Stimulated activated CD4-positive, alpha-beta T cell treated with anti-CD3 and anti-CD28 coated beads, Interleukin-4, amount 100 ng/mL, for 48 hours (primary cell): Measurements from ENCODE around the gene TNS4.
"Not testable (repeated sequence)": the region's sequence is repeated elsewhere in the genome, so short reads cannot be mapped to it uniquely, and the experiment has no call there.

Experiments used
- DNase-seq, 2 donors: peaks; one replicate each; pipeline ENCODE4 v3.0.0-alpha.2; 2020; ENCODE audit warnings: low read depth in 2 of 2

TNS4 gene

GRCh38 chr17:40501499-40501911 is at the start of gene TNS4:
Gene TNS4, minus strand, starts transcription at chr17:40501623. Its CDS starts 5,198 bp downstream, at chr17:40496425.
- DNase-seq, result no peak

DNA sequence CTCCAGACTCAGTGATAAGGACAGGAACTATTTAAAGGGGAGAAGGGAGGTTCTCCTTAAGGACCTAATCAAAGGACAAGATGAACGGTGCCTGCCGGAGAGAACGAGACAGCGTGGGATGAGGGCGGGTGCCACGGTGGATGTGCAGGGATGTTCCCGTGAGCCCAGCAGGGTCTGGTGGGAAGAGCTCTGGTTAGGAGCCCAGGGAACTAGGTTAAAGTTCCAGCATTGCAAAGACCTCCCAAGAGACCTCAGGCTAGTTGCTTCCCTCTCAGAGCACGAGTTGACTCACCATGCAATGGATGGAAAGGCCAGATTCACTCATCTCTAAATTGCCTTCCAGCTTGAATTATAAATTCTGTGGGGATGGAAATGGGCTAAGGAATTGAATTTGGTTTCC is 49.2 kb upstream of the TNS4 start:
- DNase-seq, result no peak

DNA sequence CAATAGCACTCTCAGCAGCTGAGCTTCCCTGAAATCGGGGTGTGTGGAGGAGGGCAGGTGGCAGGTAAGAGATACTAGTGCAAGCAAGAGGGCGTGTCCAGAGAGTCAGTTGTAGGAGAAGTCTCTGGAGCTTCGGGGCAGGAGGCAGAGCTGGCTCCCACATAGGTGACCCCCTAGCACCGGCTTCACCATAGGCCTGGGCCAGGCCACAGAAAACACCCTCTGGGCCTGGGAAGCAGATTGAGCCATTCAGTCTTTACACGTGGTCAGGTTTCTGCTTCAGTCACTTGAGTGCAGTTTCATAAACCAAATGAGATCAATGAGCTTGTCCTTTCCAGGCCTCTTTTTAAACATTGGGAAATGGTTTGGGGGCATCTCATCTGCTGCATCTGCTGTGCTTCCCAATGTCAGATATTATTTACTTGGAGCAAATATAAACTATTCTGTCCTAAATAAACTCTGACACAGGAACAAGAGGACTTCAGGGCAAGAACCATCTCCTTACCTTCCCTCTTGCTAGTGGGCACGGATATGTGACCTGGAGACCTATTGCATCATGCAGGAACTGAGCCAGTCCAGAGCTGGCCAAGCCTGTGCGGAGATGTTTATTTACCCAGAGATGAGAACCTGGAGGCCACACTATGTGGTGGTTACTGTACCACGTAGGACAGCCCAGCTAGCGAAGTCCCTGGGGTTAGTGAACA is 47.7 kb upstream of the TNS4 start:
- no peak for DNase-seq

DNA sequence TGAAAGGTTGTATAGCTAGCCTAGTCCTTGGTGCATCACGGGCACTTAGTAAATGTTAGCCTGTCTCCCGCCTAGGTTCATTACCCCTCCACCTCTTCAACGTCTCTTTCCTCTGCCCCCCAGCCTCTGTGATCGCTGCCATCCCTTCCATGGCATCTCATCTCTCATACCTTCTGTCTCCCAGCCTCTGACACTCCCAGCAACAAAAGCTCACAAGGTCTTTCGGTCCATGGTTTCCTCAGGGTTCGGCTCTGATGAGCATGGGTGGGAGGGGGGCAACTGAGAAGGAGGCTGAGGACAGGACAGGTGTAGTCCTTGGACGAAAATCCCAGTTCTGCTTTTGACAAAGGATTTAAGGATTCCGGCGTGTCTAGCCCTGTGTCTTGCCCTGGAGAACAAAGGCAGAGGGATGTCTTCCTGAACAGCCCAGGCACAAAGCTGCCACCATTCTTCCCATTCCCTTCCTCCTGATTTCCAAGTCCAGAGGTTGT is 47.1 kb upstream of the TNS4 start:
- no peak for DNase-seq

GRCh38 chr17:40547785-40548478 is 46.5 kb upstream of the TNS4 start:
- no peak for DNase-seq

GRCh38 chr17:40547079-40547784 is 45.8 kb upstream of the TNS4 start:
- DNase-seq, result no peak

- not testable (repeated sequence) for DNase-seq
Measured at GRCh38 chr17:40546497-40546896, 45.1 kb upstream of the TNS4 start.

GRCh38 chr17:40545660-40546059 is 44.2 kb upstream of the TNS4 start:
- no peak for DNase-seq

- no peak for DNase-seq
Measured at GRCh38 chr17:40542558-40543411, 41.4 kb upstream of the TNS4 start.

DNA sequence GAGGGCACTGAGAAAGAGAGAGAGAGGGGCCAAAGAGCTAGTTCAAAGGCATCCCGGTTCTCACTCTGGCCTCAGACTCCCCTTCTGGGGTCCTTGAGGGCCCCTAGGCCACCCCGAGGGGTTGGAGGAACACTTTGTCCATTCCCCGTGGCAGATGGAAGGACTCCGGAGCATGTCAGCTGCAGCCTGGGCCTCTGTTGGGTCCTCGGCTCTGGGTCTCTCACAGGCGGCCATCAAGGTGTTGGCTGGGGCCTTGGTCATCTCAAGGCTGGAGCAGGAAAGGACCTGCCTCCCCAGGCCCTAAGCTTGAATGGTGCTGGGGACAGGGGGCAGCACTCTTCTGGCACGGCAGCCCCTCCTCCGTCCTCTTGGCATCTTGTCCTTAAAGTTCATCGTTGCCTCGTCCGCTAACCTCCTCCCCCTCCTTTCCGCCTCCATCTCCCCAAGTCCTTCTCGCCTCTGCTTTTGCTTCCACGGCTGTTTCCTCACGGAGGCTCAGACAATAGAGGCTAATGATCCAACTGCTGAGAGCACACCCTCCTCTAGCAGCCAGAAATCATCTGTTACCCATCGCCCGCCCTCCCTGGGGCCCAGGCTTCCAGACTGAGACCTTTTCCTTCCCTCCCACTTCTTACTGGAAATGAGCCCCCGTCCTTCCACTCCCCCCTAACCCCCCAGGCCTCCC is 40.6 kb upstream of the TNS4 start:
- DNase-seq, result no peak

DNA sequence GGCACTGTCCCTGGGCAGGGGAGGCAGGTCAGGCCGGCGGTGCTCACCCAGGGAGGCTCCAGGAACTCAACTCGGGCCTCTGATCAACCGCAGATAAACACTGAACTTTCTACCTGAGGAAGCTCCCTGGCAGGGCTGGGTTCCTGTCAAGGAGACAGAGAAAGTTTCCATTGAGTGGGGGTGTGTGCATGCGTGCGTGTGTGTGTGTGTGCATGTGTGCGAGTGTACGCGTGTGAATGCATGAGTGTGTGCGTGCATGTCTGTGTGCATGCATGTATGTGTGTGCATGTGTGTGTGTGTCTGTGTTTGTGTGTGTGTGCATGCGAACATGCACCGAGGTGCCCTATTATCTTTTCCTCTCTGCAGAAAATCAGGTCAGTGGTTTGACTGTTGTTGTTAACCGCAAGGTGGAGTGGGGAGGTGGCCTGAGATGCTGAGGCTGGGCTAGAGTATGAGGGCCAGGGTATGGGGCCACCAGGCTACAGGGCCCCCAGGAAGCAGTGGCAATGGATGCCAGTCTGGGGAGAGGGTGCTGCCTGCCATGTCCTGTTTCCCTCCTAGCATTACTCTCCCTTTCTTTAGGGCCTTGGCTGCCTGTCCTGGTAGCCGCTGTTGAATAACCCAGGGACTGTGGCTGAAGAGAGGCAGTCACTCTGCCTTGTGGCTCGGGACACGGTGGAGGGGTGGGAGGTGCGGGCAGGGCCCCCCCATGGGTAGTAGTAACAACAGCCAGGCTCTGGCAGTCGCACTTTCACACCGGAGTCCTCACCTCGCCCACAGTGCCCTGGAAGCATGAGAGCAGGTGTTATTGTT is 39.8 kb upstream of the TNS4 start:
- DNase-seq, result peak in 1 of 2 donors; percentile 60

DNA sequence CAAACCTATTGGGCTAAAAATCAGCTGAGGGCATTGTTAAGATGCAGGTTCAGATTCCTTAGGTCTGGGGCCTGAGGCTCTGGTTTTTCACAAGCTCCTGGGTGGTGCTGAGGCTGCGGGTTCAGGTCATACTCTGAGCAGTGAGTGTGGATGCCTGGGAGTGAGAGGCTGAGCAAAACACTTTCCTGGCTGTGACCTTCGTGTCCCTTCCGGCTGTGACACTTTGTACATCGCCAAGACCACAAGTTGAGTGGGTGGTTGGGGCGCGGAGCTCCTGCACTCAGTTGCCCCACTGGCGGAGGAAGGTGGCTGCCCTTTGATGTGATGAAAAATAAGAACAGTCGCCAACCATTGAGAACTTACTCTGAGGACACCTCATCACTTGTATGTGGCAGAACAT is 39.0 kb upstream of the TNS4 start:
- peak in 1 of 2 donors; percentile 69 for DNase-seq

DNA sequence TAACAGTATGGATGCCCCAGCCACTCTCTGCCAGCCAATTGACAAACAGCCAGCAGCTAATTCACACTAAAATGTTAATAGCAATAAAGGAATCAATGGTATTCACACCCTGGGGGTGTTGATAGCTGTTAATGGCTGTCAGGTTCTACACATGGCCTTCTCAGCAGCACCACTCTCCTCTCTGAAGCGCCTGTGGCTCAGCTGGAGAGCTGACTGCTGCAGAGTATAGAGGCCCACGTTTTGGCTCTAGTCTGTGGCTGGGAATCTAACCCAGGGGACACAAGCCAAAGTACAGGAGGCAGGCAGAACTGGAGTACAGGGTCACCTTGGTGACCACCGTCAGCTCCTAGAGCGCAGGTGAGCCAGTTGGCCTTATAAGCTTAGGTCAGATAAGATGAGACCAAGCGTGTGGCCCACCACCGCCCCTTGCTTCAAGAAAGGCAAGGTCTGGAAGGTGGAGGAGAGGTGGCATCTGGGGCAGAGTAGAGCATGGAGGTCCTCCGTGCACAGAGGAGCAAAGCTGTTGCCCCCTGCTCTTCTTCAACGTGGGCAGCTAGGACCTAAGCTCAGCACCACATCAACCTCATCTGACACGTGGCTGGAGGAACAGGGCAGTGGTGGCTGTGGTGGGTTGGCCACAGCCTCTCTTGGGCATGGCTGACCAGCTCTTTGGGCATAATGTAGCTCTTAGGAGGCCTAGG is 38.4 kb upstream of the TNS4 start:
- no peak for DNase-seq

DNA sequence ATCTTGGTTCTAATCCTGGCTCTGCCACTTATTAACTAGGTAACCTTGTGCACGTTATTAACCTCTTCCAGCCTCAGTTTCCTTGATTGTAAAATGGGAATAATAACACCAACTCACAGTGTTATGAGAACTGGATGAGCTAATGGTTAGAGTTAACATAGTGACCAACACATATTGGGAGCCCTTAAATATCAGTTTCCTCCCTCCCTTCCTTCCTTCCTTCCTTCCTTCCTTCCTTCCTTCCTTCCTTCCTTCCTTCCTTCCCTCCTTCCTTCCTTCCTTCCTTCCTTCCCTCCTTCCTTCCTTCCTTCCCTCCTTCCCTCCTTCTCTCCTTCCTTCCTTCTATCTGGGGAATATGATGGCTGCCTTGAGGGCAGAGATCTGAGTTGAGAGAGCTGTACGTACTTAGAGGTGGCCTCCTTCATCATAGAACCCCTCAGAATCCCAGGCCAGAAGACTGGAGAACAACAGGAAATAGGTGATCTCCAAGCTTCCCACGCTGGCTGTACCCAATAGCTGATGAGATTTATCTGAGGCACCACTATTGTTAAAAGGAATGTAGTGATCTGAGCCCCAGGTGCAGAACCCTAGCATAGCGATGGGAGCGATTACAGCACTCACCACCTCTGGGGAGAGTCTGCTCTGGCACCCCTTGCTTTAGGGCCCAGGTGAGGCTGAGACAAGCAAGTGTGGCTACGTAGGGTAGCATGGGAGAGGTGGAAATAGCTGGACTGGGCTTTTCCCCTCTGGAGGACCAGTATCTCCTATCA is 37.7 kb upstream of the TNS4 start:
- DNase-seq, result no peak

DNA sequence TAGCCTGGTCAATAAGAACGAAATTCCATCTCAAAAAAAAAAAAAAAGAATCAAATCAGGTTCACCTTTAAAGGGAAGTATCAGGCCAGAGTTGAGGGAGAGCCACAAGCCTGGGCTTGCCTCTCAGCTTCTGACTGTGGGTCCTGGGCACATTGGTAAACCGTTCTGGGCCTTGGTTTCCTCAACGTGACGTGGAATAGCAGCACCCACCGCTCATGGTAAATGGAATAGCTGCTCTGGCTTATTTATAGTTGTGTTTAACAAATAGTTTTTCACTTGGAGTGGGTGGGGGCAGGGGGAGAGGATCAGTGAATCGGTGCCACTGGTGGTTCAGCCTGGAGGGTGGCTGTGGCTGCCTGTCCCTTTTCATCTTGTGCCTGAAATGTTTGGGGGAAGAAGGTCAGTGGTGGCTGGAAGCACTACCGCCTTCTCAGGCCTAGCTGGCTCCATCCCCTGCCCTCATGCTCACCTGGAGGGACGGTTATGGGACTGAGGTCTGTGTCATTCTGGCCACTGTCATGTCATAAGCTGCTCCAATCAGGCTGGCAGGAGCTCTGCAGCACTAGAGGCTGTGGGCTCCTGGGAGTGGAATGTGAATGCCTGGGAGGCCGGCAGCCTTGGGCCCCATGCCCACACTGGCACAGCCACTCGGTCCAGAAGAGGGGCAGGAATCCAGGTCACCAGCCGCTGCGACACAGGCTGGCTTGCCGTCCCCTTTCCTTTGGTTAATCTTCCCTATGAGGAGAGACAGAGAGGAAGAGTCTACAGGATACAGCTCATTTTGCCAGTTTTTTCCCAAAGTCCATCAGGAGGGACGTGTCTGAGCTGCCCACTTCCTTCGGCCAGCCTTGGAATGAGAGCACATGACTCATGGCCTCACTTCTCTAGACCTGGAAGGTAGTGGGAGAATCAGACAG is 36.9 kb upstream of the TNS4 start:
- no peak for DNase-seq

- DNase-seq, result no peak
Measured at GRCh38 chr17:40536295-40537171, 35.1 kb upstream of the TNS4 start.

DNA sequence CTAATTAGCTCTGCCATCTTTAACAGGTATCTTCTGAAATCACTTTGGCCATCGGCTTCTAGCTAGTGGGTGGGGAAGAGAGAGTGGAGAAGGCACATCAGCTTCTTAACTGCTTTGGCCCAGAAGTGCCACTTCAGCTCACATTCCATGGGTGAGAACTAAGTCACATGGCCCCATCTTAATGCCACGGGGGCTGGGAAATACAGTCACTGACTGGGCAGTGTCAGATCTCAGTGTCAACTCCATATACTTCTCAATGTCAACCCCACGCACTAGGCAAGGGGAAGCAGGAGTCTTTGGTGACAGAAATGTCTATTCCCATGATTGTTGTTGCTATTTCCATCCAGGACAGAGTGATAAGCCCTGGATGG is 34.5 kb upstream of the TNS4 start:
- no peak for DNase-seq
